ENCODE measurements around the gene LPAR6.

The LPAR6 gene

DNA sequence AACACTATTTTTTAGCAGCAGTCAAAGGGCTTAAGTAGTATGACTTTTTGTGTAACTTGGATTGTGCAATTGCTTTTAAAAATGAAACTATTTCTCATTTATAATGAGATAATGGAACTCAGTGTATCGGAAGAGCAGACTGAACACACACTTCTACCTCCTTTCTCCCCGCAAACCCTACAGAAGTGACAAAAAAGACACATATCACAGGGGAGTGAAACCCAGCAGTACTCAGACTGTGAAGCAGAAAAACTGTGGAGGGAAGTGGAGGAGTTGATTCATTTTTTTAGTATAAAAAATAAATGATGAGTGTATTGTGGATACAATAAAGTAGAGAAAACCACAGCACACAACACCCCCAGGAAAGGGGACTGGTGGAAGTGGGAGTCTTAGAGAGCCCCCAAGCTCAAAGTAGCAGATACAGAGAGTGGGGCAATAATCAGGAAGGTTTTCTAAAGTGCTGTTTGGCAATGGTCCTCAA is 9.7 kb downstream of the LPAR6 start:
- Histone ChIP-seq H2AK5ac (ENCODE audit: low read length) (no peak overlapping the region), H3K4me1 (ENCODE audit: control insufficient read depth in 1 of 2, insufficient read depth in 2 of 2, low read length in 2 of 2) (no peaks in the 10 kb centered on the region), H3K9ac (ENCODE audit: low read length) (no peak overlapping the region), H2BK5ac (ENCODE audit: low read depth, low read length, poor library complexity) (no peak overlapping the region), H3K79me1 (ENCODE audit: low read length) (no peaks in the 10 kb centered on the region), H3K4ac (ENCODE audit: low read depth, low read length) (no peak overlapping the region), H2AFZ (ENCODE audit: insufficient read depth, low read length, poor library complexity) (no peak overlapping the region), H3K36me3 (ENCODE audit: control insufficient read depth in 1 of 2, insufficient read depth in 2 of 2, low read length in 2 of 2) (peaks cover 0 to 1% of the 10 kb centered on the region in 2 experiments), H3K4me3 (ENCODE audit: low read depth, low read length) (no peak overlapping the region), H3K27me3 (ENCODE audit: insufficient read depth, low read length) (no peaks in the 10 kb centered on the region), H3K79me2 (ENCODE audit: control insufficient read depth, insufficient read depth, low read length, poor library complexity) (no peaks in the 10 kb centered on the region), H3K4me2 (ENCODE audit: low read length) (no peak overlapping the region), H3K18ac (ENCODE audit: low read length) (no peak overlapping the region), H3K9me3 (ENCODE audit: insufficient read depth, low read depth, low read length) (no peaks in the 10 kb centered on the region), H4K8ac (ENCODE audit: low read depth, low read length) (no peak overlapping the region), H3K27ac (ENCODE audit: low read depth, low read length) (no peak overlapping the region), H4K12ac (ENCODE audit: low read depth, low read length) (no peak overlapping the region), H2BK12ac (ENCODE audit: low read length) (no peak overlapping the region), H2BK120ac (ENCODE audit: insufficient read depth, low read length, poor library complexity) (no peak overlapping the region), H3K14ac (ENCODE audit: low read length) (no peak overlapping the region), H4K91ac (ENCODE audit: low read depth, low read length) (no peak overlapping the region), H3K23ac (ENCODE audit: low read length) (no peak overlapping the region)
- peak in 1 of 2 donors; percentile 35 for DNase-seq
- WGBS (ENCODE audit: extremely low coverage, insufficient coverage, insufficient read length): no CpG with 5 or more reads among the region's 2 CpGs

DNA sequence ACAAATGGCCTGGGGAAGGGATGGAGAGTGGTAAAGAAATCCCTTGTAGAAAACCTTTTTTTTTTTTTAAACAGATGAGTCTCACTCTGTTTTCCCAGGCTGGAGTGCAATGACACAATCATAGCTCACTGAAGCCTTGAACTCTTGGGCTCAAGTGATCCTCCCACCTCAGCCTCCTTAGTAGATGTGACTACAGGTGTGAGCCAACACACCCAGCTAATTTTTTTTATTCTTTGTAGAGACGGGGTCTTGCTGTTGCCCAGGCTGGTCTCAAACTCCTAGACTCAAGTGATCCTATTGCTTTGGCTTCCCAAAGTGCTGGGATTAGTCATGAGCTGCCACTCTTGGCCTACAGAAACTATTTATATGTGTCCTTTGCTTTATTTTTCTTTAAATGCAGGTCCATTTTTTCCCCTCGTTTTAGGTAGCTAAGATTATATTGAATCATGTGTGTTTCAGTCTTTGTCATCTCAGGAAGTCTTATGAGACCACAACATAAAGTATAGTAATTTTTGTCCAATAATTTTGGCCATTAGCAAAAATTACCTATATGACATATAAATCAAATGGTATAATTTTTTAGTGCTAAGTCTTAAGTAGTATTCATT is 10.5 kb downstream of the LPAR6 start:
- no peak overlapping the region for H3K4me3 ChIP-seq (ENCODE audit: low read depth, low read length)
- H3K23ac ChIP-seq (ENCODE audit: low read length): no peak overlapping the region
- H3K9ac ChIP-seq (ENCODE audit: low read length): no peak overlapping the region
- no peak overlapping the region for H2AK5ac ChIP-seq (ENCODE audit: low read length)
- no peaks in the 10 kb centered on the region for H3K79me1 ChIP-seq (ENCODE audit: low read length)
- no CpG with 5 or more reads among the region's 2 CpGs for WGBS (ENCODE audit: extremely low coverage, insufficient coverage, insufficient read length)
- no peak overlapping the region for H4K91ac ChIP-seq (ENCODE audit: low read depth, low read length)
- no peaks in the 10 kb centered on the region for H3K4me1 ChIP-seq (ENCODE audit: control insufficient read depth in 1 of 2, insufficient read depth in 2 of 2, low read length in 2 of 2)
- H3K14ac ChIP-seq (ENCODE audit: low read length): no peak overlapping the region
- H4K8ac ChIP-seq (ENCODE audit: low read depth, low read length): no peak overlapping the region
- H3K27ac ChIP-seq (ENCODE audit: low read depth, low read length): no peak overlapping the region
- no peak overlapping the region for H3K4ac ChIP-seq (ENCODE audit: low read depth, low read length)
- no peak overlapping the region for H3K18ac ChIP-seq (ENCODE audit: low read length)
- no peak overlapping the region for H4K12ac ChIP-seq (ENCODE audit: low read depth, low read length)
- H3K79me2 ChIP-seq (ENCODE audit: control insufficient read depth, insufficient read depth, low read length, poor library complexity): no peaks in the 10 kb centered on the region
- H3K27me3 ChIP-seq (ENCODE audit: insufficient read depth, low read length): no peaks in the 10 kb centered on the region
- no peak overlapping the region for H2AFZ ChIP-seq (ENCODE audit: insufficient read depth, low read length, poor library complexity)
- no peak overlapping the region for H2BK120ac ChIP-seq (ENCODE audit: insufficient read depth, low read length, poor library complexity)
- H3K36me3 ChIP-seq (ENCODE audit: control insufficient read depth in 1 of 2, insufficient read depth in 2 of 2, low read length in 2 of 2): peaks cover 0 to 1% of the 10 kb centered on the region in 2 experiments
- H2BK12ac ChIP-seq (ENCODE audit: low read length): no peak overlapping the region
- DNase-seq: no peak
- no peak overlapping the region for H2BK5ac ChIP-seq (ENCODE audit: low read depth, low read length, poor library complexity)
- no peaks in the 10 kb centered on the region for H3K9me3 ChIP-seq (ENCODE audit: insufficient read depth, low read depth, low read length)
- no peak overlapping the region for H3K4me2 ChIP-seq (ENCODE audit: low read length)

DNA sequence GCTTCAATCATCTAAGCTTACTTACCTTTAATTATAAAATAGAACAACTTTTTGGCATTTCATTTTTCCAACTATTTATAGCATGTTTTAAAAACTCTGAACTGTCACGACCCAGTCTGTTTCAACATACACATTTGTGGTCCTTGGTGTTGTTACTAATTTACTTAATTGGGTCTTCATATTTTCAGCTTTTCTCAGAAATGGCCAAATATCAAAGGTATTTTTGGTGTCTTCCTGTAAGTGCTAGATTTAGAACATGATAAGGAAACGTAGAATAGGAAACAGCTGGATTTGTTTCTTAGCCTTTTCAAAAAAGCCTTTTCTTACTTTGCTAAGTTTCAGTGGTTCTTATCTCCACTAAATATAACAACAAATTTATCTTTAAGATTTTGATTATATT is 11.4 kb downstream of the LPAR6 start:
- no CpG with 5 or more reads among the region's 2 CpGs for WGBS (ENCODE audit: extremely low coverage, insufficient coverage, insufficient read length)
- no peak overlapping the region for H2BK12ac ChIP-seq (ENCODE audit: low read length)
- H3K4me3 ChIP-seq (ENCODE audit: low read depth, low read length): no peak overlapping the region

DNA sequence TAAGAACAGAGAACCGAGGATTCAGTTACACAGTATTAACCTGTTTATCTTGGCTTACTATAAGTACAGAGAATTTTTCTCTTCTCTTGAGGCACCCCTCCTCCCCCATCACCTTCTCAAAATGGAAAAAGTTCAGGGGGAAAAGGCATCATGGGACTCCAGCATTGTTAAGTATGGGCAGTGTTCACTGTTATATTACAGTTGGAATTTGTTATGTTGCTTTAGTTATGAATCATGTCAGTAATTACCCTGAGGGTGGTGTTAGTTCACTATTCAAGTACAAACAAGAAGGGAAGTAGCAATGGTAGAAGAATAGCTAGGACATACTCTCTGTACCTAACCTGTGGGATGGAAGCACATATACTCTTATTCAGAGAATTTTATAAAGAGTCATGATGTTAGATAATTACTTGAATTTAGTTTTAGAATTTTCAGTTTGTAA is 12.0 kb downstream of the LPAR6 start:
- H3K79me1 ChIP-seq (ENCODE audit: low read length): no peaks in the 10 kb centered on the region
- DNase-seq: peak; percentile 10 to 83
- H3K4ac ChIP-seq (ENCODE audit: low read depth, low read length): no peak overlapping the region
- H3K4me3 ChIP-seq (ENCODE audit: low read depth, low read length): no peak overlapping the region
- no peak overlapping the region for H3K23ac ChIP-seq (ENCODE audit: low read length)
- no peak overlapping the region for H2AFZ ChIP-seq (ENCODE audit: insufficient read depth, low read length, poor library complexity)
- H2BK12ac ChIP-seq (ENCODE audit: low read length): no peak overlapping the region
- H3K4me2 ChIP-seq (ENCODE audit: low read length): no peak overlapping the region
- H3K9me3 ChIP-seq (ENCODE audit: insufficient read depth, low read depth, low read length): no peaks in the 10 kb centered on the region
- H4K91ac ChIP-seq (ENCODE audit: low read depth, low read length): no peak overlapping the region
- peaks cover 0 to 1% of the 10 kb centered on the region in 2 experiments for H3K36me3 ChIP-seq (ENCODE audit: control insufficient read depth in 1 of 2, insufficient read depth in 2 of 2, low read length in 2 of 2)
- H3K18ac ChIP-seq (ENCODE audit: low read length): no peak overlapping the region
- no peak overlapping the region for H2BK5ac ChIP-seq (ENCODE audit: low read depth, low read length, poor library complexity)
- WGBS (ENCODE audit: extremely low coverage, insufficient coverage, insufficient read length): no CpG with 5 or more reads among the region's 1 CpG
- H3K79me2 ChIP-seq (ENCODE audit: control insufficient read depth, insufficient read depth, low read length, poor library complexity): no peaks in the 10 kb centered on the region
- H3K9ac ChIP-seq (ENCODE audit: low read length): no peak overlapping the region
- no peaks in the 10 kb centered on the region for H3K4me1 ChIP-seq (ENCODE audit: control insufficient read depth in 1 of 2, insufficient read depth in 2 of 2, low read length in 2 of 2)
- no peak overlapping the region for H2AK5ac ChIP-seq (ENCODE audit: low read length)
- H4K8ac ChIP-seq (ENCODE audit: low read depth, low read length): no peak overlapping the region
- no peak overlapping the region for H3K27ac ChIP-seq (ENCODE audit: low read depth, low read length)
- H4K12ac ChIP-seq (ENCODE audit: low read depth, low read length): no peak overlapping the region
- H3K14ac ChIP-seq (ENCODE audit: low read length): no peak overlapping the region
- H2BK120ac ChIP-seq (ENCODE audit: insufficient read depth, low read length, poor library complexity): no peak overlapping the region
- no peaks in the 10 kb centered on the region for H3K27me3 ChIP-seq (ENCODE audit: insufficient read depth, low read length)

More for the DNA sequence above, 11.4 kb downstream of the LPAR6 start:
- peaks cover 0 to 1% of the 10 kb centered on the region in 2 experiments for H3K36me3 ChIP-seq (ENCODE audit: control insufficient read depth in 1 of 2, insufficient read depth in 2 of 2, low read length in 2 of 2)
- H3K27me3 ChIP-seq (ENCODE audit: insufficient read depth, low read length): no peaks in the 10 kb centered on the region
- no peak overlapping the region for H2AFZ ChIP-seq (ENCODE audit: insufficient read depth, low read length, poor library complexity)
- H3K18ac ChIP-seq (ENCODE audit: low read length): no peak overlapping the region
- H4K8ac ChIP-seq (ENCODE audit: low read depth, low read length): no peak overlapping the region
- H3K9ac ChIP-seq (ENCODE audit: low read length): no peak overlapping the region
- H3K4me1 ChIP-seq (ENCODE audit: control insufficient read depth in 1 of 2, insufficient read depth in 2 of 2, low read length in 2 of 2): no peaks in the 10 kb centered on the region
- H3K4ac ChIP-seq (ENCODE audit: low read depth, low read length): no peak overlapping the region
- H3K23ac ChIP-seq (ENCODE audit: low read length): no peak overlapping the region
- no peak overlapping the region for H4K91ac ChIP-seq (ENCODE audit: low read depth, low read length)
- DNase-seq: peak in 1 of 2 donors; percentile 42
- no peak overlapping the region for H2BK120ac ChIP-seq (ENCODE audit: insufficient read depth, low read length, poor library complexity)
- no peak overlapping the region for H3K4me2 ChIP-seq (ENCODE audit: low read length)
- H3K79me2 ChIP-seq (ENCODE audit: control insufficient read depth, insufficient read depth, low read length, poor library complexity): no peaks in the 10 kb centered on the region
- H3K9me3 ChIP-seq (ENCODE audit: insufficient read depth, low read depth, low read length): no peaks in the 10 kb centered on the region
- H3K27ac ChIP-seq (ENCODE audit: low read depth, low read length): no peak overlapping the region
- no peak overlapping the region for H4K12ac ChIP-seq (ENCODE audit: low read depth, low read length)
- no peak overlapping the region for H3K14ac ChIP-seq (ENCODE audit: low read length)
- H3K79me1 ChIP-seq (ENCODE audit: low read length): no peaks in the 10 kb centered on the region
- no peak overlapping the region for H2AK5ac ChIP-seq (ENCODE audit: low read length)
- no peak overlapping the region for H2BK5ac ChIP-seq (ENCODE audit: low read depth, low read length, poor library complexity)
